HG03565 (cell line): ENCODE measurements around the gene TC2N.
"Not testable (repeated sequence)": the region's sequence is repeated elsewhere in the genome, so short reads cannot be mapped to it uniquely, and the experiment has no call there.

Source experiments
- ATAC-seq: cut with Tn5 transposase; IDR thresholded peaks from one replicate; pipeline ENCODE4 v1.9.1; 2021; ENCODE audit warnings: mild to moderate bottlenecking, moderate library complexity; ENCODE audit not compliant: unreplicated experiment

Gene TC2N

DNA sequence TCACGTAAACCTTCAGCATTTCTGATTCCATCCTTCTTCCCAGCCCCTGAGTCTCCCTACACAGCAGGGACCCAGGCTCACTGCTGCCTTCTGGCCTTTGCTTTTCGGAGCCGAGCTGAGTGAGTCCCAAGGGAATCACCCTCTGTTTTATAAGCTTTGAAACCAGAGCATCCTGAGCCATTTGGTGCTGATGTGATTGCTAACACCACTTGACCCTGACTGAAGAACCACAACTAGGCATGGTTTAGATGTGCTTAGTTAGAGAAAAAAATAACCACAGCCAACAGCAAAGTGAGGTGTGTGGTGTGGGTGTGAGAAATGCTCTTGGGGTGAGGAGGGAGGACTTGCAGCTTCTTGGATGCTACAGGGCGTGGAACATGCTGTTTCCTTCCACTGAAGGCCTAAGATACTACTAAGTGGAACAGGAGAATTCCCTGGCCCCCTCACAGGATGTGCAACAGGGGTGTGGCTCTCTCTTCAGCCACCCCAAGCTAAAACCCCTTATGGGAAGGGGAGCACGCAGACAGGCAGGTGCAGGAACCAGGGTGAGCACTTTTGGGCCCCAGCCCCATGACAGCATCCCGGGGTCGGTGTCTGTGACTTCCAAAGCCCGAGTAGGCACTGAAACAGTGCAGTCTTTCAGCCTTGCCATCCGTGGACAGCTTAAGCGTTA is at the start of gene TC2N:
Gene TC2N (minus strand): TSS at position 221 of the 673 bp plus-strand sequence. CDS start 53,767 bp downstream, outside the sequence.
- no peak for ATAC-seq

DNA sequence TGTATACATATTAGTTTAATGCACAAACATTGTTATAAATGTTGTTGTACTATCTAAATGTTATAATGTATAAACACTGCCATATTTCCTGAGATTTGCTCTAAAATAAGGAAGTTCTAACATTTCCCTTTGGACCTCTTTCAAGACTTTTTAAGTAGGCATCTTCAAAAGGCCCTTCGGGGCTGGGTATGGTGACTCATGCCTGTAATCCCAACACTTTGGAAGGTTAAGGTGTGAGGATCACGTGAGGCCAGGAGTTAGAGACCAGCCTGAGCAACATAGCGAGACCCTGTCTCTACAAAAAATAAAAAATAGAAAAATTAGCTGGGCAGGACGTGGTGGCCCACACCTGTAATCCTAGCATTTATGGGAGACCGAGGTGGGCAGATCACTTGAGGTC is 44.7 kb upstream of the TC2N start:
- no peak for ATAC-seq

DNA sequence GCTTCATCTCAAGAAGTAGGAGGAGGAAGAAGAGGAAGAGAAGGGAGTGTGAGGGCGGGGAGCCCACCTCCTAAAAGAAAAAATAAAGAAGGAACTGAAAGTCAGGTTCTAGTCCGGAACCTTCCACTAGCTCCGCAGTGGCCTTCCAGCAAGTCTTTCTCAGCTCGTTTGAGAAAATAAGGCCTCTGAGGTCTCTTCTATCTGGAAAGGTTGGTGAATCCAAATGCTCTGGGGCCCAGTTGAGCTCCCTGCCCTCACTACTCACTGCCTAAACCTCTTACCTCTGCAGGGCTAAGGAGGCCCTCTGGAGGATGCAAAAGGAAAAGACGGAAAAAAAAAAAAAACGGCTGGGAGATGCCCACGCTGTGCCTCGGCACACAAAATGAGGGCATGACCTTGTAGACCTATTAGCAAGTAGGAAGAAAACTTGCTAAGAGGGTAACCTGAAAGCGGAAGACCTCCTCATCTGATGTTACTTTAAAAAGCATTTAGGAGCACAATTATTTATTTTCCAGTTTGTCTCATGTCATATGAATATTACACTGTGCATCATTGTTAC is 44.2 kb upstream of the TC2N start:
- ATAC-seq: no peak

DNA sequence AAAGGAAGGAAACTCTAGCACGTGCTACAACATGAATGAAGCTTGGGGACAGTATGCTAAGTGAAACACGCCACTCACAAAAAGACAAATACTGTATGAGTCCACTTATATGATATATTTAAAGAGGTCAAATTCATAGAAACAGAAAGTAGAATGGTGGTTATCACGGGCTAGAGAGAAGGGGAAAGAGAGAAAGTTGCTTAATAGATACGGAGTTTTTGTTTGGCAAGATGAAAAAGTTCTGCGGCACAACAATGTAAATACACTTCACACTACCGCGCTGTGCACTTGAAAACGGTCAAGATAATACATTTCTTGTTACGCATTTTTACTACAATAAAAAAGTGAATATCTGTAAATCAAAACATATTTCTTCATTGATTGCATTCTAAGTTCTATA is 42.9 kb upstream of the TC2N start:
- ATAC-seq: no peak

DNA sequence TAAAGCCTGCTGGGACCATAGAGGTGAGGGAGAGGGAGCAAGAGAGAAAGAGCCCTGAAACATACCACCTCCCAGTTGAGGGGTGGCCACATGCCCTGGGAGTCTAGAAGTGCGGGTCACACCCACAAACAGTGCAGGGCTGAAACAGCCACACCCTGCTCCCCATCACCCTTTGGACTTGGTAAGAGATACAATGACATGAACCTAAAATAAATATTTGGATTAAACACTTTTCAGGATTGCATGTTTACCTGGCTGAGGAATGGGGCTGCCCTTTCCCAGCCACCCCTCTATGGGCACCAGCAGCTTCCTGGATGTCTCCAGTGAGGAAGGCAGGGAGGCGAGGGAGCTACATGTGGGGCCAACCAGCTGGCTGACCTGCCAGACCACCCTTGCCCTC is 39.0 kb upstream of the TC2N start:
- no peak for ATAC-seq

DNA sequence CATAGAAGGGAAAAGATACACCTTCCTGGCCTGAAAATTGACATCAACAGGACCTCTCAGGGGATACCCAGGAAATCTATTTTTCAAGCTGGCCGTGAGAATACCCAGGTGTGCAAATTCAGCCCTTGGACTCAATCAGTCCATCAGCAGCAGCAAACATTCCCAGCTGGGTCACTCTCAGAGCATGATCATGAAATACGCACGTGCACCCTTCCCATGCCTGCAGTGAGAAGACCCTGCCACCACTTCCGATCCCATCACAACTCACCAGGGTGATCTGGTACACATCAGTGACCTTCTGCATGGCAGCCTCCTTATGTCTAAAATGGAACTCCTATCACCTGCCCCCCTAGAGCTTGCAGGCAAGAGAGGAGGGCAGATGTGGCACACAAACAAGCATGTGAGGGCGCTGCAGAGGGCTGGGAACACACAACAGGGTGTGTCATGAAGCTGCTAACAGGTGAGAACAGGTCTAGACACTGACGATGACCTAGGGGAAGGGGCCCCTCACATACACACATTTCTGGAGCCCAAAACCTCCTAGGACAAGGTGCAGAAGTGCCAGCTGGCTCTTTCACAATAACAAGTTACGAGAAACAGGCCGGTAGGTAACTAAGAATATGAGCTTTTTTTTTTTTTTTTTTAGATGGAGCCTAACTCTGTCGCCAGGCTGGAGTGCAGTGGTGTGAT is 37.8 kb upstream of the TC2N start:
- ATAC-seq: no peak

DNA sequence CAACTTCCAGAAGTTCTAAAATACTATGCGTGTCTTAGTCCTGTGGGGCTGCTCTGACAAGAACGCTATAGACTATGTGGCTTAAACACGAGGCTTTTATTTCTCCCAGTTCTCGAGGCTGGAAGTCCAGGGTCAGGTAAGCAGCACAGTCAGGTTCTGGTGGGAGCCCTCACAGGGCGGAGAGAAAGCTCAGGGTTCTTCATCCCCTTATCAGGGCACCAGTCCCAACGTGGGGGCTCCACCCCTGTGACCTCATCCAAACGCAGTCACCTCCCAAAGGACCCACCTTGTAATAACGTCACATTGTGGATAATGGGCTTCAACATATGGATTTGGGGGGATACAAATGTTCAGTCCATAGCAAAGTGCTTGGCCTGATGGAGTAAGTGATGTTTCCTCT is 37.1 kb upstream of the TC2N start:
- no peak for ATAC-seq

DNA sequence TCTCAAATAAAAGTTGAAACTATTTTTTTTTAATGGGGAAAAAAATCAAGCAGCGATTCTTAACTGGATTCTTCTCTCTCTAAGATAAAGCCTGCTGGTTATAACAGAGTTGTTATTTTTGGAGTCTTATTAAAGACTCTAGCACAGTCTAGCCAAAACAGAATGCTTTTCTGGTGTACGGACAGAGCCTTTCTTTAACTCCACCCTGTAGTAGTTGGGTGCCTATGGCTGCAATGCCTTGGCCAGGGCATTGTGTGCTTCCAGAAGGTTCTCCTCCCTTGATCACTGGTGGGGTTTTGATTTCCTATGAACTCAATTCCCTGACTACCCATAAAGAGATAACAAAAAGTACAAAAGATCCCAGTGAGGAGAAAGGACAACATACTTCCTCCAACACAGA is 35.7 kb upstream of the TC2N start:
- ATAC-seq: no peak

DNA sequence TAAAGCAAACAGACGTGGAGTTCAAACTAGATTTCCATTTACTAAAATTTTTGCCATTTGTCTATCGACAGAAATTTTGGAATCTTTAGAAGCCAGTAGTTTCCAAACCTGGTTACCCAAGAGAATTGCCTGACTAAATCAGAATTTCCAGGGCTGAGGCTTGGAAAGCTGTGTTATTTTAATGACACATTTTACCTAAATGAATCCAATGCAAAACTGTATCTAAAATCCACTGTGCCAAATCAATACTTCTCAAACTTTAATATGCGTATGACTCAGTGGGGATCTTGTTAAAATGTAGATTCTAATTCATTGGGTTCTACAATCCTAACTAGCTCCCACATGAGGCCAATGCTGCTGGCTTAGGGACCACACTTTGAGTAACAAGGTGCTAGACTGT is 35.0 kb upstream of the TC2N start:
- ATAC-seq: no peak

DNA sequence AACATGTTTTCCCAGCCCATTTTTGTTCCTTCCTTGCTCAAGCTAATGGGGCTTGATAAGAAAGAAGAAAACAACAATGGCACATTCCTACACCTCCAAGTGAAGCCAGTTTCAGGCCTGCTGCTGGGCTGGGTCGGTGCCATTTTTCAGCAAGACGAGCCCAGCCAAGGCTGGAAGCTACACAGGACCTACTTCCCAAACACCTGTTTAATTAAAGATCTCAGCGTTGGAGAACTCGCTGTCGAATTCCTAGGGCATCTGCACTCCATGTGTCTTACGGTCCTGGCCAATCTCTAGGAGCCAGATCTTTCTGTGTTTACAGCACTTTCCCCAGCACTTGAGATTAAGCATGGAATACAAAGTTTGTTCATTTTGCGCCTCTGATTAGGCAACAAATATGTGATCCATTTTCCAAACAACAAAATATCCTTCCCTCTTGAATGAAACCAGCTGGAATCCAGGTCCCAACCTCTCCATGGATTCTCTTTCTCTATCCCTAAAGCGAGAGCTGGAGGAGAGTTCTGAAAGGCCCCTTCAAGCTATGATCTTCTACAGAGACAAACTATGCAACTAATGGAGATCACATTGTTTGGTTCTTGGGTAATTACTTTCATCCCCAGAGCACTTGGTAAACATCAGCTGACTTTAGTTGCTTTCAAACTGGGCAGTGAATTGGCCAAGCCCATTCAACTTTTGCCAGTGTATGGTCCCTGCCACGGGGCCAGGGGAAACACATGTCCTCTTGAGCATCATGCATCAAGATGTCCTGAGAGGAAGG is 34.3 kb upstream of the TC2N start:
- ATAC-seq: no peak

DNA sequence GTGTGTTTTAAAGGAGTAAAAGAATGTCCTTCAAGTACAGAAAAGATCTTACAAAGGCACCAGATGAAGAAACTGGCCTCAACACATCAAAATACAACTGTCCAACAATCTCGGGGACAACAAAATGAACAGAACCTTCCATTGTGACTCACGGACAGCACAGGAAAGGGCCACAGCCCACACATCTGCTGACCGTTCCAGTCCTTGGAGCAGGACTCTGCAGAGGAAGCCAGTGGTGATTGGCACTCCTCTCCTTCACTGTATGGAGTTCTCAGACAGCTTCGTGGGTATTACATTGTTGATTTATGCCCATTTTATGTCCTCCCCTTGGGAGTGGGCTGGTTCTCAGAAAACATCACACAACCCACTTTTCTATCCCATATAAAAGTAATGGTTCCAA is 32.5 kb upstream of the TC2N start:
- ATAC-seq: no peak

DNA sequence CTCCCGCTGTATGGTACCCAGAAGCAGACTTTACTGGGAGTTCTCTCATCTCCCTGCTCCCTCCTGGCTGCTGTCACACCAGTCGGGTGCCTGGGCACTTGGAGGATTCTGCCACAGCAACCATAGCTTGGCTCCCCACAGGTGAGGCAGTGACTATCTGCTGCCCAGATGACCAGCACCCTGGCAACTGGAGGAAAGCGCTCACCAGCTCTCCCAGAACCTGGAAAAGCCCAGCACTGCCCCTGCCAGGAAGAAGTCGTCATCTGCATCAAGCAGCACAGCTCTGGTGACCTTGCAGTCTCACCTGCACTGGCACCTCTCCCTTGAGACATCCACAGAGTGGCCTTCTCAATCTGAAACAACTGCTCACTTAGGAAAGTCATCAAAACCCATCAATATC is 31.9 kb upstream of the TC2N start:
- no peak for ATAC-seq

DNA sequence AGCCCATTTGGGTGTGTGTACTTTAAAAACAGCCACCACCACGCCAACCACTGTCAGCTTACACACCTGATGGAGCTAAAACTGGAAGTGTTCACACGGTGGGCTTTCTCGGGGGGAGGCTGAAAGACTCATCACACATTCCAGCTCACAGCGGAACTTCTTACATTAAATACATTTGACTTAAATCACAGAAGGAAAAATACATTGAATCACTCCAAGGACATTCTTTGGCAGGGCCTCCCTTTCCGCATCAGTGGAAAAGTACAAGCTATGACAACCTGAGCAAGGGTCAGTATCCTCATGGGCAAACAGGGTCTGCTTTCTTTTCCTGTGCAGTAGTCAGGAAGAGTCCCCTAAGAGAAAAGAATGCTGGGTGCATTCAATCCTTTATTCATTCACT is 31.0 kb upstream of the TC2N start:
- ATAC-seq: no peak

DNA sequence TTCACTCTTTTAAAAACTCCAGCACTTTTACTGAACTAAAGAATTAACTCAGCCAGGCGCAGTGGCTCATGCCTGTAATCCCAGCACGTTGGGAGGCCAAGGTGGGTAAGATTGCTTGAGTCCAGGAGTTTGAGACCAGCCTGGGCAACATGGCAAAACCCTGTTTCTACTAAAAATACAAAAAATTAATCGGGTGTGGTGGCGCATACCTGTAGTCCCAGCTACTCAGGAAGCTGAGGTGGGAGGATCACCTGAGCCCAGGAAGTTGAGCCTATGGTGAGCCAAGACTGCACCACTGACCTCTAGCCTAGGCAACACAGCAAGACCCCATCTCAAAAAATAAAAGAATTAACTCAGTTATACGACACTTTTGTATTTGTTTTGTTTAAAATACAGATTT is 30.4 kb upstream of the TC2N start:
- not testable (repeated sequence) for ATAC-seq

DNA sequence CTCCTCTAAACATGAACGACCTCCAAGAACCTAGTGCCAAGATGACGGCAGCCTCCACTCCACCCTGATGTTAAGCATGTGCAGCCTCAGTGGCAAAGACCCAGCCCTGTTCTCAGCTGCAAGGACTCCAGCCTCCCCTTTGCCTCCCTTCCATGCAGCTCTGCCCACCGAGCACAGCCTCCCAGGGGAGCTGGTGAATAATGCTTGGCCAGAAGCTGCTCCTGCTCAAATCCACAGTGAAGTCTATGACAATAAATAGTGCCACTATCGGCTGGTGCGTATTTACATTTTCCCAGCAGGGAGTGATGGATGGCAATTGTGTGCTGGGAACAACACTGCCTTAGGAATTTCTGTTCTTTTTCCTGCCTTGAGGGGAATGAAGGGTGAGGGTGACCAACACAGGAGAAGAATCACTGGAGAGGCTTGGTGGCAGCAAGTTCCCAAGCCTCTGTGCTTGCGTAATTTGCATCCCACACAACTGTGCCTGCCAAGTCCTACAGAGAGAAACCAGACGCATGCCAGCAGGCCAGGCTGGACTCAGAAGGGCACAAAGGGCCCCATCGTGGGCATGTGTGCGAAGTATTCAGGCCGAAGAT is 29.9 kb upstream of the TC2N start:
- ATAC-seq: no peak

DNA sequence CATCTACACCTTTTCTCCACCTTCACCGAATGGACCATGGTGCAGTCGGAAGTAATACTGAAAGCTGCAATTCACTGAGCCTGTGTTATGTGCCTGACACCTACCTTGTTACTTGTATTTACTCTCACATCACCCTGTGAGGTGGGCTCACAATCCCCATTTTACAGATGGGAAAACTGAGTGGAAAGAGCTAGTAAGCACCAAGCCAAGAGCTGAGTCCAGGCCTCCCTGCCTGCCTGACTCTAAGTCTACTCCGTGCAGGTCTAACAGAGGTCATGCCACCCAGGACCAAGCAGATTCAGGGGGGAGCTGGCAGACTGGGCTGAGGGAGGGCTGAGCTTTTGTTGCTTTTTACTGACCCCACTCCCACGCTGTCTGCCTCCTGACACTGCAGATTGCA is 29.1 kb upstream of the TC2N start:
- no peak for ATAC-seq

DNA sequence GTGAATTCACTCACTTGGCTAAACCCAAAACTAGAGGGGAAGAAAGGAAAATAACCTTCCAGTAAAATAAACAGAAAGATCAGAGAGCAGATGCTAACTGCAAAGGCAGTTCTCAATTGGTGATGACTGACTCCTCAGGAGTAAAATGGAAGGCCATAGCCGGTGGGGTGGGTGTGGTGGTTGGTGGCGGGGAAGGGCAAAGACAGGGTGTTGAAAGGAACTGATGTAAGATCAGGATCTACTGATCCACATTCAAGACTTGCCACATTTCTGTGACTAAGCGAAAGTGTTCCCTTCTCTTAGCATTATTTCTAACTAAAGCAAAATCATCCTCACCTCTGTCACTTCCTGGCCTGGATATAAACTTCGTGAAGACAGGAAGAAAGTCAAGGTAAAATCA is 26.3 kb upstream of the TC2N start:
- ATAC-seq: no peak

DNA sequence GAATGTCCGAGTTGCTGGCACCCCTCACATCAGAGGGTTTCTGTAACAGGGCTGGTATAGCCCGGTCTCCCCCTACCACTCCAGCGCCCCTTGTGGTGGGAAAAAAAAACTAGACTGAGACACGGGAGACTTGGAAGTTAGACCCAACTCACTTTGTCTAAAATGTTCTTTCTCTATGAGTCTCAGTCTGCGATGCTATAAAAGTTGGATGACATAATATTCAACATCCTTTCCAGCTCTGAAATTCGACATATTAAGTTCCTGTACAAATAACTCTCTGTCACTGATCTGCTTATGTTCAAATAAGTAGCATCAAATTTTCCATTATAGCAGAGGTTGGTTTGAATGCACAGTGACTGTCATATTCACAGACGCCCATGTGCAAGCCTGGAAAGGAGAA is 25.7 kb upstream of the TC2N start:
- no peak for ATAC-seq

DNA sequence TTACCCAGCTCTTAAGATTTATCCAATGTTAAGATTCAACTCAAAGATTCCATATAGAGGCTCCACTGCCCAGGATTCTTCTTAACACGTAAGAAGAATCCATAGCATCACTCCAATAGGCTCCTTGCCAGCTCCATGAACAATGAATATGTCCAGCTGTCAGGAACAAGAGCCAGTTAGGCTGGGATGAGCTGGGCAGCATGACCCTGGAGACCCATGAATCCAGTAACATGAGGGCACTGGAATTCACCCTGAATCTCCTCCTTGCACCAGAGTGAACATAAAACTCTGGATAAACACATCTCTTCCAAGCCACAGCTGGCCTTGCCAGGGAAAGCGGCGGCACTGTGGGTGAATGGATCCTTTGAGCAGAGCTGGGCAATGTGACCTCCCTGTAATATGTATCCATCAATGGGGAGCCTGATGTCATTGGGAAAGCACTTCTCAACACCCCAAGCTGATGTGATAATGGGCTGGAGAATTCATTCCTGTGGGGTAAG is 24.4 kb upstream of the TC2N start:
- no peak for ATAC-seq

DNA sequence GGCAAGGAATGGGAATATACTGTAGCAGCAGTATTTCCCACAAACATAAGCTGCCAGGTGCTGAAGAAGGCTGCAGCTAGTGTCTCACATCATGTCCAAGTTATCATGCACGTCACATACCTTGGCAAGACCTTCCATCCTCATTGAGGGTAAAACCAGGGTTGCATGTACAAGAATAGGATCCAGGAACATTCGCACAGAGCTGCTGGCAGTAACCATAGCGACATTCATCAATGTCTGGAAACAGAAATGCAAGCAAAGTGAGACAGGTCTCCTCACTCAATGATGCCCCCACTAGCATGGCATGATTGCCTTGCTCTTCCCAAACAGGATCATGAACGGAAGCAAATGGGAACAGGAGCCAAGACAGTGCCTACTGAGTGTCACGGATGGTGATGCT is 23.8 kb upstream of the TC2N start:
- ATAC-seq: no peak

DNA sequence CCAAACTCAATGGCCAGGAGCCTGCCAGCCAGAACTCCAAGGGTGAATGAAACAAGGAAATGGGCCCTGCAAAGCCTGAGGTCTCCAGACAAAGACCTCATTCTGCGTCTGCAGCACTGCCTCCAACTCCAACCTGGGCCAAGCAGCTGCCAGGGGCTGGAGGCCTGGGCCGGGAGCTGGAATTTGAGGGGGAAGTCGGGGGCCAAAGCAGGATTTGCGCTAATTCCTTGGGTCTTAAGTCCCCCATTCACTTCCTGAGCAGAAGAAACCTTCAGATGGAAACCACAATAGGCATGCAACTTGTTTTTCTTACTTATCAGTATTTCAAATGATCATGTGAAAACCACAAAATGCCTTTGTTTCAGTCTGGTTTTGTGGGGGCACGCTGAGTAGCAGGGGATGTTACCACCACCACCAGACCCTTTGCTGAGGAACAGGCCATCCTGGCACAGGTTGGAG is 23.0 kb upstream of the TC2N start:
- no peak for ATAC-seq
